OCI-LY1 (cell line): Measurements from ENCODE around the gene ATOX1.

Source experiments
- H2AFZ ChIP-seq: fragments of 200-600 bp; sonication (generic), shearing (Covaris generic); 2 replicates; pipeline ENCODE4 v1.6.0; 2014; ENCODE audit warnings: antibody characterized with exemption, mild to moderate bottlenecking, low read length
- H3F3A ChIP-seq: fragments of 200-600 bp; sonication (generic), shearing (Covaris generic); 2 replicates; pipeline ENCODE4 v1.6.0; 2014; ENCODE audit warnings: mild to moderate bottlenecking, antibody characterized with exemption, low read length, moderate library complexity; ENCODE audit not compliant: insufficient read depth
- H3K27ac ChIP-seq: fragments of 200-600 bp; sonication (generic); 2 replicates; pipeline ENCODE4 v1.5.1; 2014; ENCODE audit warnings: low read length, mixed run types, mild to moderate bottlenecking, low read depth; ENCODE audit not compliant: poor library complexity, severe bottlenecking
- H3K27me3 ChIP-seq: fragments of 200-600 bp; sonication (generic); 2 replicates; pipeline ENCODE4 v1.6.0; 2014; ENCODE audit warnings: antibody characterized with exemption, mild to moderate bottlenecking, low read length, moderate library complexity; ENCODE audit not compliant: insufficient read depth
- H3K36me3 ChIP-seq: fragments of 200-600 bp; sonication (generic); 2 replicates; pipeline ENCODE4 v1.6.1; 2014; ENCODE audit warnings: mild to moderate bottlenecking, antibody characterized with exemption, low read length, moderate library complexity, mixed read lengths; ENCODE audit not compliant: insufficient read depth
- H3K4me1 ChIP-seq: fragments of 200-600 bp; sonication (generic); 2 replicates; pipeline ENCODE4 v1.5.1; 2014; ENCODE audit warnings: mild to moderate bottlenecking, low read length, moderate library complexity; ENCODE audit not compliant: insufficient read depth, severe bottlenecking
- H3K4me2 ChIP-seq: fragments of 200-600 bp; sonication (generic), shearing (Covaris generic); 2 replicates; pipeline ENCODE4 v1.6.1; 2014; ENCODE audit warnings: low read length
- H3K4me3 ChIP-seq: fragments of 200-600 bp; sonication (generic); 2 replicates; pipeline ENCODE4 v1.5.1; 2014; ENCODE audit warnings: low read length, low read depth, mild to moderate bottlenecking, mixed read lengths; ENCODE audit not compliant: poor library complexity, severe bottlenecking
- H3K79me2 ChIP-seq: fragments of 200-600 bp; shearing (Covaris generic); 2 replicates; pipeline ENCODE4 v1.6.1; 2016; ENCODE audit warnings: mixed run types, low read length, mixed read lengths; ENCODE audit not compliant: insufficient read depth
- H3K9ac ChIP-seq: fragments of 200-600 bp; sonication (generic), shearing (Covaris generic); 2 replicates; pipeline ENCODE4 v1.6.1; 2014; ENCODE audit warnings: mild to moderate bottlenecking, low read length, mixed read lengths
- H3K9me2 ChIP-seq: fragments of 200-600 bp; sonication (generic), shearing (Covaris generic); 2 replicates; pipeline ENCODE4 v1.6.1; 2014; ENCODE audit warnings: low read depth, mild to moderate bottlenecking, low read length, mixed read lengths
- H3K9me3 ChIP-seq: fragments of 200-600 bp; shearing (Covaris generic); 2 replicates; pipeline ENCODE4 v1.6.1; 2014; ENCODE audit warnings: low read length, mixed read lengths
- H4K20me1 ChIP-seq: fragments of 200-600 bp; sonication (generic), shearing (Covaris generic); 2 replicates; pipeline ENCODE4 v1.6.0; 2016; ENCODE audit warnings: mild to moderate bottlenecking, low read length; ENCODE audit not compliant: insufficient read depth
- EZH2 ChIP-seq: fragments of 200-600 bp; sonication (generic), shearing (Covaris generic); IDR thresholded peaks from 2 replicates; pipeline ENCODE4 v1.8.0; 2017; ENCODE audit warnings: borderline replicate concordance, mixed run types, mild to moderate bottlenecking, antibody characterized with exemption, low read length, moderate library complexity, mixed read lengths
- TF ChIP-seq, protein P1 (sequence below): fragments of 200-600 bp; sonication (generic), shearing (Covaris generic); IDR thresholded peaks from 2 replicates; pipeline ENCODE4 v1.5.1; 2017; ENCODE audit warnings: mild to moderate bottlenecking, antibody characterized with exemption, low read length, moderate library complexity, mixed read lengths

The ATOX1 gene

DNA sequence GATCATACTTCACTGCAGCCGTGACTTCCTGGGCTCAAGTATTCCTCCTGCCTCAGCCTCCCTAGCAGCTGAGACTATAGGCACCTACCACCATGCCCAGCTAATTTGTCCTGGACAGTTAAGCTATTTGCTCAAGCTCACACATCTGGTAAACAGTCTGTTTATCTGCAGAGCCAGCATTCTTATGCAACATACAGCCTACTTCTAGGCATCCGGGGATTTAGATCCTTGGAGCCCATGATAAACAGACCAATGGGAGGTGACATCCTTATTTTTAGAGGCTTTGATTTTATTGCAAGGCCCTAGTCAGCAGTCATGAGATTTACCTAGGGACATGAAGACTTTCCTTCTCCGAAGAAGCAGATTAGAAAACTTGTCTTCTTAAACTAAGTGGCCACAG is 21.0 kb downstream of the ATOX1 start:
- Histone ChIP-seq H2AFZ (no peak overlapping the region), H3K27ac (no peak overlapping the region), H3F3A (no peaks in the 10 kb centered on the region)

DNA sequence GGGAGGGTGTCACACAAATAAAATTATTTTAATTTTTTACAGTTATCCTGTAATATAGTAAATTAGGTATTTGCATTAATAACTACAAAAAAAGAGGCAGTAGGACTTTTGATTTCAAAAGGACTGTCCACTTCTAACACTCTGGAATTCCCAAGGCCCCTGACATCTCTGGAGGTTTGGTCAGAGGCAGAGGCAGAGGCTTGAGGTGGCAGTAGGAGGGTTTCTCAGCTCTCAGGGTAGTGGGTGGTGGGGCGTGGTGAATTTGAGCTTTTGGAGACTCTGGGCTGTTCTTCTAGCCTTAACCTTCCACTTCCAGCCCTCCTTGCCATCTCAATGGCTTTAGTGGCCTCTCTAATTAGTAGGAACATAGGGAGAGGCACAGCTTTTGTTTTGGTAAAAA is 22.8 kb downstream of the ATOX1 start:
- Histone ChIP-seq H3K27me3 (no peaks in the 10 kb centered on the region), H3K4me2 (no peak overlapping the region), H3F3A (no peaks in the 10 kb centered on the region), H3K9ac (no peak overlapping the region), H3K27ac (no peak overlapping the region), H3K4me3 (no peak overlapping the region), H4K20me1 (no peaks in the 10 kb centered on the region), H3K4me1 (no peaks in the 10 kb centered on the region), H2AFZ (no peak overlapping the region), H3K79me2 (no peaks in the 10 kb centered on the region), H3K36me3 (no peaks in the 10 kb centered on the region), H3K9me2 (no peaks in the 10 kb centered on the region), H3K9me3 (no peaks in the 10 kb centered on the region)
- TF ChIP-seq EZH2: no peak
- TF ChIP-seq, protein P1, sequence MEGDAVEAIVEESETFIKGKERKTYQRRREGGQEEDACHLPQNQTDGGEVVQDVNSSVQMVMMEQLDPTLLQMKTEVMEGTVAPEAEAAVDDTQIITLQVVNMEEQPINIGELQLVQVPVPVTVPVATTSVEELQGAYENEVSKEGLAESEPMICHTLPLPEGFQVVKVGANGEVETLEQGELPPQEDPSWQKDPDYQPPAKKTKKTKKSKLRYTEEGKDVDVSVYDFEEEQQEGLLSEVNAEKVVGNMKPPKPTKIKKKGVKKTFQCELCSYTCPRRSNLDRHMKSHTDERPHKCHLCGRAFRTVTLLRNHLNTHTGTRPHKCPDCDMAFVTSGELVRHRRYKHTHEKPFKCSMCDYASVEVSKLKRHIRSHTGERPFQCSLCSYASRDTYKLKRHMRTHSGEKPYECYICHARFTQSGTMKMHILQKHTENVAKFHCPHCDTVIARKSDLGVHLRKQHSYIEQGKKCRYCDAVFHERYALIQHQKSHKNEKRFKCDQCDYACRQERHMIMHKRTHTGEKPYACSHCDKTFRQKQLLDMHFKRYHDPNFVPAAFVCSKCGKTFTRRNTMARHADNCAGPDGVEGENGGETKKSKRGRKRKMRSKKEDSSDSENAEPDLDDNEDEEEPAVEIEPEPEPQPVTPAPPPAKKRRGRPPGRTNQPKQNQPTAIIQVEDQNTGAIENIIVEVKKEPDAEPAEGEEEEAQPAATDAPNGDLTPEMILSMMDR: no peak

More for the DNA sequence above, 21.0 kb downstream of the ATOX1 start:
- Histone ChIP-seq H4K20me1 (no peaks in the 10 kb centered on the region), H3K9ac (no peak overlapping the region), H3K79me2 (no peaks in the 10 kb centered on the region), H3K9me2 (no peaks in the 10 kb centered on the region), H3K9me3 (no peaks in the 10 kb centered on the region), H3K27me3 (no peaks in the 10 kb centered on the region), H3K36me3 (peaks cover 4% of the 10 kb centered on the region; the same call in 1 of the 2 replicates), H3K4me3 (no peak overlapping the region), H3K4me2 (no peak overlapping the region), H3K4me1 (no peaks in the 10 kb centered on the region)
- TF ChIP-seq EZH2: no peak
- TF ChIP-seq, protein P1: no peak

DNA sequence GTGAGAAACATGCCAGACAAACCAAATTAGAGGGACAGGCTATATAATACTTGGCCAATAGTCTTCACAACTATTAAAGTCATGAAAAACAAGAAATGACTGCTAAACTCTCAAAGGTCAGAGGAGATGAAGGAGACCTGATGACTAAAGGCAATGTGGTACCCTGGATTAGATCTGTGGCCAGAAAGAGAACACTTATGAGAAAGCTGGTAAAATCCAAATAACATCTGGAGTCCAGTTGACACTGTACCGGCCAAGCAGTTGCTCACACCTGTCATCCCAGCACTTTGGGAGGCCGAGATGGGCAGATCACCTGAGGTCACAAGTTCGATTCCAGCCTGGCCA is 24.4 kb downstream of the ATOX1 start:
- no peaks in the 10 kb centered on the region for H3K79me2 ChIP-seq
- no peaks in the 10 kb centered on the region for H3K27me3 ChIP-seq
- H3K9ac ChIP-seq: no peak overlapping the region
- no peaks in the 10 kb centered on the region for H3K4me1 ChIP-seq
- H3K36me3 ChIP-seq: no peaks in the 10 kb centered on the region
- H3K4me3 ChIP-seq: no peak overlapping the region
- H3F3A ChIP-seq: no peaks in the 10 kb centered on the region
- no peaks in the 10 kb centered on the region for H4K20me1 ChIP-seq
- H2AFZ ChIP-seq: no peak overlapping the region
- TF ChIP-seq EZH2: no peak
- TF ChIP-seq, protein P1: no peak
- no peaks in the 10 kb centered on the region for H3K9me3 ChIP-seq
- H3K4me2 ChIP-seq: no peak overlapping the region
- no peaks in the 10 kb centered on the region for H3K9me2 ChIP-seq
- no peak overlapping the region for H3K27ac ChIP-seq
